Measurements from ENCODE around the gene WDR93.

WDR93 gene

DNA sequence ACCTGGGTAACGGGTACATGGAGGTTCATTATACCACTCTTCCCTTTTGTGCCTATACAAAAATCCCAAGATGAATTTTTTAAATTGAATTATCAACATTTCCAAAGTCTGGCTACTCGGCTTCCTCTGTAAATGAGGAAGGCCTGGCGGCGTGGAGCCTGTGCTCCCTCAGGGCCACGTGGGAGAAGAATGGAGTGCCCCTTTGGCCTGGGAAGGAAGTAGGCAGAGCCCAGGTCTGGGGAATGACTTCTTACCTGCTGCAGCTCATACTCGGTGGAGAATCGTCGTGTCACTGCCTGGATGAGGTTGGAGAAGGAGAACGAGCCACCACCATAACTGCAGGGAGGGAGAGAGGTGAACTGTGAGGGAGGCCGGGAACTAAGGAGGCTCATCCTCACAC lies 99.6 kb downstream of the WDR93 start:
- no peak for DNase-seq (ENCODE audit: low read depth)

- no peak for DNase-seq (ENCODE audit: low read depth)
These were observed 100.0 kb downstream of the WDR93 start for GRCh38 chr15:89790661-89791060.

- no peak for DNase-seq (ENCODE audit: low read depth)
These were observed 101.6 kb downstream of the WDR93 start for GRCh38 chr15:89792106-89792805.
